OCI-LY7 (cell line): Measurements from ENCODE around the gene INPP4A.

Source experiments
- EZH2phosphoT487 ChIP-seq: fragments of 200-600 bp; sonication (generic); IDR thresholded peaks from 2 replicates; pipeline ENCODE4 v1.6.1; 2018; ENCODE audit warnings: low read depth, borderline replicate concordance, mild to moderate bottlenecking, mixed run types, antibody characterized with exemption, low read length, moderate library complexity, mixed read lengths
- TF ChIP-seq, protein P1 (sequence below): fragments of 200-600 bp; sonication (generic); conservative IDR thresholded peaks from 2 replicates; pipeline ENCODE4 v1.5.1; 2014; ENCODE audit warnings: mild to moderate bottlenecking, antibody characterized with exemption, low read length, moderate library complexity, mixed read lengths

DNA sequence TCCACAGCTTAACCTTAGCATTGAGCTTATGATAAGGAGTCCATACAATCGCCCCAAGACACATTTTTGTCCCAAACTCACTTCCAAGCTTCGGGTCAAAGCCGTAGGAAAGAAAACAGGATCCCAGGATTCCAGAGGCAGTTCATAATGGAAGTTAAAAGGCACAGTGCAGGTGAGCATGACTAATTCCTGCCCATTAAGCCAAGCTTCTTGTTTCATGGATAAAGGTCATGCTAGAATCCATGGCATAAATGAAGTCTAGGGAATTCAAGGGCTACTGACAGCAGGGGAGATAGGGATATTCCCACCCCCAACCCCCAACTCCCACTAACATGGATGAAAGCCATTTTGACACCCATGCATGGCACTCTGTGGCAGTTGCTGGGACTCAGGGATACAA is 10.2 kb upstream of the INPP4A start:
- TF ChIP-seq, protein P1, sequence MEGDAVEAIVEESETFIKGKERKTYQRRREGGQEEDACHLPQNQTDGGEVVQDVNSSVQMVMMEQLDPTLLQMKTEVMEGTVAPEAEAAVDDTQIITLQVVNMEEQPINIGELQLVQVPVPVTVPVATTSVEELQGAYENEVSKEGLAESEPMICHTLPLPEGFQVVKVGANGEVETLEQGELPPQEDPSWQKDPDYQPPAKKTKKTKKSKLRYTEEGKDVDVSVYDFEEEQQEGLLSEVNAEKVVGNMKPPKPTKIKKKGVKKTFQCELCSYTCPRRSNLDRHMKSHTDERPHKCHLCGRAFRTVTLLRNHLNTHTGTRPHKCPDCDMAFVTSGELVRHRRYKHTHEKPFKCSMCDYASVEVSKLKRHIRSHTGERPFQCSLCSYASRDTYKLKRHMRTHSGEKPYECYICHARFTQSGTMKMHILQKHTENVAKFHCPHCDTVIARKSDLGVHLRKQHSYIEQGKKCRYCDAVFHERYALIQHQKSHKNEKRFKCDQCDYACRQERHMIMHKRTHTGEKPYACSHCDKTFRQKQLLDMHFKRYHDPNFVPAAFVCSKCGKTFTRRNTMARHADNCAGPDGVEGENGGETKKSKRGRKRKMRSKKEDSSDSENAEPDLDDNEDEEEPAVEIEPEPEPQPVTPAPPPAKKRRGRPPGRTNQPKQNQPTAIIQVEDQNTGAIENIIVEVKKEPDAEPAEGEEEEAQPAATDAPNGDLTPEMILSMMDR, result no peak
- no peak for TF ChIP-seq EZH2phosphoT487
